LNCAP (cell line): Measurements from ENCODE around the gene G6PC2.

Source experiments
- TF ChIP-seq, protein P1 (sequence below): fragments of 450-650 bp; IDR thresholded peaks from 2 replicates; pipeline ENCODE4 v1.5.1; 2017; ENCODE audit warnings: mild to moderate bottlenecking

Gene G6PC2

DNA sequence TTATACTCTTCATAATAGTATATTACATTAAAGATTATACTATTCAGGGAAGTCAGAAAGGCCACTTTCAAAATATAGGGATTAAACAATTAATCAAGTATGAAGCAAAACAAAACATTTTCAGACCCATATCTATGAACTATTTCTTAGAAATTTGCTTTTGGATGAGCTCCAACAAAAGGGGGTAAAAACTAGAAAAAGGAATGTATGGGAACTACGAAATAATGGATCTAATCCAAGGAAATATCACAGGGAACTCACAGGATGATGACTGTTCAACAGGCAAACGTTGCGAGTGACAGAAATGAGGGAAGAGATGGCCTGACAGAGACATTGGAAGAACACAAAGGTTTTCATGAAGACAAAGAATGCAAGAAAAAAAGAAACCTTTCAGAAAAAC, 27.9 kb downstream of the G6PC2 start:
- TF ChIP-seq, protein P1, sequence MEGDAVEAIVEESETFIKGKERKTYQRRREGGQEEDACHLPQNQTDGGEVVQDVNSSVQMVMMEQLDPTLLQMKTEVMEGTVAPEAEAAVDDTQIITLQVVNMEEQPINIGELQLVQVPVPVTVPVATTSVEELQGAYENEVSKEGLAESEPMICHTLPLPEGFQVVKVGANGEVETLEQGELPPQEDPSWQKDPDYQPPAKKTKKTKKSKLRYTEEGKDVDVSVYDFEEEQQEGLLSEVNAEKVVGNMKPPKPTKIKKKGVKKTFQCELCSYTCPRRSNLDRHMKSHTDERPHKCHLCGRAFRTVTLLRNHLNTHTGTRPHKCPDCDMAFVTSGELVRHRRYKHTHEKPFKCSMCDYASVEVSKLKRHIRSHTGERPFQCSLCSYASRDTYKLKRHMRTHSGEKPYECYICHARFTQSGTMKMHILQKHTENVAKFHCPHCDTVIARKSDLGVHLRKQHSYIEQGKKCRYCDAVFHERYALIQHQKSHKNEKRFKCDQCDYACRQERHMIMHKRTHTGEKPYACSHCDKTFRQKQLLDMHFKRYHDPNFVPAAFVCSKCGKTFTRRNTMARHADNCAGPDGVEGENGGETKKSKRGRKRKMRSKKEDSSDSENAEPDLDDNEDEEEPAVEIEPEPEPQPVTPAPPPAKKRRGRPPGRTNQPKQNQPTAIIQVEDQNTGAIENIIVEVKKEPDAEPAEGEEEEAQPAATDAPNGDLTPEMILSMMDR, result no peak

DNA sequence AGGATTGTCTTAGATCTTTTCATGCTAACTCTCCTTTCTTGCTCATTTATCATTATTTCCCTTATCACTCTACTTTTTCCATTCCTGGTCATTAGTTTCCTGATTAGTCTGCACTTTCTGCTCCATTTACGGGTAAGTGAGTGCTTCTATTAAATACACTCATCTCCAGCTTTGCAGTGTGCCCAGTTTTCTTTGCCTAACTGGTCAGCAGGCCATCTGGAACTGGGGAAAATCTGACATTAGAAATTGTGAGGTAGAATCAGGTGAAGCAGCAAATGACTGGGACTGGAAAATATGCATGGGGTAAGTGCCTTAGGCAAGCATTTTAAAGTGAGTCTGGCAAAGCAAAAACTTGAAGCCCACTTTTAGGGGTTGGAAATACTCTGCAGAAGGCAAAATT, 29.2 kb downstream of the G6PC2 start:
- TF ChIP-seq, protein P1, result no peak

DNA sequence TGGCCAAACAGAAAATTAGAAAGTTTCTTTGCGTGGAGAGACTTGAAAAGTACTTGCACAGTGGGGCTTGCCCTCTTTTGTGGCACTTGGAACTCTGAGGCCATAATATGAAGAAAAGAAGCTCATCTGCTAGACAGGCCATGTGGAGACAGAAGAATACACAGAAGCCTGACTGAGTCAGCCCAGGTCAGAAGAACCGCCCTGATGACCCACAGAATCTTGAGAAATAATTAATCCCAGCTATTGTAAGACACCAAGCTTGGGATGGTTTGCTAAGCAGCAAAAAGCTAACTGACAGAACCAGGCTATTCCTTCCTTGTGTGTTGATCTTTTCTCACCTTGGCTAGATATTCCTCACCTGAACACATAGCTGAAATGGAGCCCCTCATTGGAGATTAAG, 33.7 kb downstream of the G6PC2 start:
- TF ChIP-seq, protein P1, result no peak

DNA sequence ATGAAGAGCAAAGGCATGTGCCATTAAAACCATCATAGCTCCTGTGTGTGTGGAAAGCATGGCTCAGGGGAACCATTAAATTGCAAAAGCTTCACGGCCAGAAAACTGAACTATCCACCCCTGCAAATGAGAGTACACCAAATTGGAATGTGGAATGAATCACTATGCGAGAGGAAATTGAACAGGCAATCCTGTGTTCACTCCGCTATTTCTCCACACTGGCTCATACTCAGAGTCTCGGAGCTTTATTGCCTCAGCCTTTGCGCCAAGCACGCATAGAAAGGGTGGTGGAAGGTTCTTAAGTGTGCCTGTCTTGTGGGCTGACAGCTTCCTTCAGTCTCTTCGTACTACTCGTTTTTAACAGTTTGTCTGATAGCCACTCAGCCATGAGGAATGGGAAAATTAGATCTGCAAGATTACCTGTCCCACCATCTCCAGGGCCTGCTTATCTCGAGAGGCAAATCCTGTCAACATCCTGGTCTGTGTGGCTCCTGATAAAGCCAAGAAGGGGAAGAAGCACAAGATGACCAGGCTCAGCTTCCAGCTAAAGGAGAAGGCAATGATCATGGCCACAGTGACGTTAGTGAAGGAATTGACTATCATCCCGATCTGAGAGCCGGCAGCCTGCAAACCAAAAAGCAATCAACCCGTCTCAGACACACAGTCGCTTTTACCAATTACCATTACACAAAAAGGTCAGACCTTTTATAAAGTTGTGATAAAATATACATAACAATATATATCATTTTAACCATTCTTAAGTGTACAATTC, 34.9 kb downstream of the G6PC2 start:
- TF ChIP-seq, protein P1, result no peak

DNA sequence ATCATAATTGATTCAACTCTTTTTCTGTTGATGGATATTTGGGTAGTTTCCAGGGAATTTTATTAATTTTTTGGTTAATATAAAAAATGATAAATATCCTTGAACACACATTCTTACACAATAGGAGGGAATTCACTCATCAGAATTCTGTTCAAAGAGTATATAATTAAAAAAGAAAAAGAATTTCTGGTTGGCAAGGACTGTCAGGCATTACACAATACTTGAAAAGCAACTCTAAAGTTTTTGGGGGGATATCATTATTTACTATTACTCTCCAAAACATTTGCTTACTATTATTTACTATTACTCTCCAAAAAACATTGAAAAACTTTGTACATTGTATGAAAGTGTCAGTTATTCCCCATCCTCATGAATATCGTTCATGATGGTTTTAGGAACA, 38.0 kb downstream of the G6PC2 start:
- TF ChIP-seq, protein P1, result no peak

DNA sequence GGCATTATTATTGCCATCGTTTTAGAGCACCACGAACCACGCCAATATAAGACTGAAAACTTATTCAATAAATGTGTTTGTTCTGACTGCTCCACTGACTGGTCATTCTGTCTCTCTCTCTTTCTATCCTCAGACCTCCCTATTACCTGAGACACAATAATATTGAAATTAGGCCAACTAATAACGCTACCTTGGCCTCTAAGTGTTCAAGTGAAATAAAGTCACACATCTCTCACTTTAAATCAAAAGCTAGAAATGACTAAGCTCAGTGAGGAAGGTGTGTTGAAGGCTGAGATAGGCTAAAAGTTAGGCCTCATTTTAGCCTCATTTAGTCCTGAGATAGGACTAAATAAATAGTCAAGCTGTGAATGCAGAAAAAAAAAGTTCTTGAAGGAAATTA, 38.8 kb downstream of the G6PC2 start:
- TF ChIP-seq, protein P1, result no peak

DNA sequence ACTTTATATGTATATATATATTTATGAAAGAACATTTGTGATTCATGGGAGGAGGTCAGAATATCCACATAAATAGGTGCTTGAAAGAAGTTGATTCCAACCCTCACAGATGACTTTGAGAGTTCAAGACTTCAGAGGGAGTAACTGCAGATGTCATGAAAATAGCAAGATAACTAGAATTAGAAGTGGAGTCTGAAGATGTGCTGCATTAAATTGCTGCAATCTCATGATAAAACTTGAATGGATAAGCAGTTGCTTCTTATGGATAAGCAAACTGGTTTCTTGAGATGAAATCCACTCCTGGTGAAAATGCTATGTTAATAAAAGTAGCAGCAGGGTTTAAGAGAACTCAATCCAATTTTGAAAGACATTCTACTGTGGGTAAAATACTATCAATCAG, 40.2 kb downstream of the G6PC2 start:
- TF ChIP-seq, protein P1, result no peak

DNA sequence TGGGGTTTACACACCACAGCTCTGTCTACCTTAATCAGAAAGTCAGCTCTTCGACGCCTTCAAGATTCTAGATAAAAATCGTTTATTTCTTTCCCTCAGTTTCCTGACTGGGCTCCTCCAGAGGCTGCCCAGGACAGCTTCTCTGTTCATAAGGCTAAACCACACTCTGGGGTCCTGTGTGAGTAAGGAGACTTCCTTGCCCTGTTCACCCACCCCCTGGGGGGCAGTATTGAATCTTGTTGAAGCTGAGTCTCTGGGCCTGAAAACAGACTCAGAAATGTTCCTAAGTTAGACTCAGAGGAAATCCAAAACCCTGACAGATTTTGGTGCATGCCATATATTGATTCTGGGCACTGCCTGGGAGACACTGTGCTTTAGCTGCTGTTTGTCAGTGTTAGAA, 43.0 kb downstream of the G6PC2 start:
- TF ChIP-seq, protein P1, result no peak
